NB4 (cell line): ENCODE data around the gene SLC9A8.

Source experiments
- DNase-seq: peaks from one replicate; pipeline ENCODE4 v3.0.0; 2010; ENCODE audit warnings: low read depth
- H3K4me3 ChIP-seq: one replicate; pipeline ENCODE4 v1.5.1; 2011; ENCODE audit warnings: mild to moderate bottlenecking, low read depth, low read length, moderate library complexity
- MYC ChIP-seq: IDR thresholded peaks from 2 replicates; pipeline ENCODE4 v1.6.1; 2011; ENCODE audit warnings: low read depth, low read length
- POLR2A ChIP-seq: IDR thresholded peaks from 2 replicates; pipeline ENCODE4 v1.6.1; 2011; ENCODE audit warnings: mild to moderate bottlenecking; ENCODE audit not compliant: insufficient read length; ENCODE audit errors: extremely low read depth
- TF ChIP-seq, protein P1 (sequence below): IDR thresholded peaks from one replicate; pipeline ENCODE4 v1.5.1; 2012; ENCODE audit warnings: low read depth, low read length
- TF ChIP-seq, protein P2 (sequence below): IDR thresholded peaks from 2 replicates; pipeline ENCODE4 v1.6.1; 2011; ENCODE audit warnings: low read depth, low read length

The SLC9A8 gene

DNA sequence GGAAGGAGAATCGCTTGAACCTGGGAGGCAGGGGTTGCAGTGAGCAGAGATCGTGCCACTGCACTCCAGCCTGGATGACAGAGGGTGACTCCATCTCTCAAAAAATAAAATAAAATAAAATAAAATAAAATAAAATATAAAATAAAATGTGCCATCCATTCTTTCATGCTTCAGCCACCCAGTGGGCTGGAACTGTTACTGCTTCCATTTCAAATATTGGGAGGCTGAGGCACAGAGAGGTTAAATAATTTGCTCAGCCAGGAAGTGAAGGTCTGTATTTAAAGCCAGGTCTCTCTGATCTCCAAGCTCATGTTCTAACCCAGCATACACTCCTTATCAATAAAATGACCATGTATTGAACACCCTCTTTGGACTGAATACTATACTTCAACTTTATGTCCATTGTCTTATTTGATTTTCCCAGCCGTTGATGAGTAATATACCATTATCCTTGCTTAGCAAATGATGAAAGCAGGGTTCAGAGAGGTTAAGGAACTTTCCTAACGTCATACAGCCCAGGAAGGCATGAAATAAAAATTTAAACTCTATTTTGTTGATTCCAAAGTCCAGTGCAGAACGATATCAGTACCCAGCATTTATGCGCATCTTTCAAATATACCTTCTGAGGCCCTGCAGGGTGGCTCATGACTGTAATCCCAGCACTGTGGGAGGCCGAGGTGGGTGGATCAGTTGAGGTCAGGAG lies 25.8 kb upstream of the SLC9A8 start:
- TF ChIP-seq, protein P1, sequence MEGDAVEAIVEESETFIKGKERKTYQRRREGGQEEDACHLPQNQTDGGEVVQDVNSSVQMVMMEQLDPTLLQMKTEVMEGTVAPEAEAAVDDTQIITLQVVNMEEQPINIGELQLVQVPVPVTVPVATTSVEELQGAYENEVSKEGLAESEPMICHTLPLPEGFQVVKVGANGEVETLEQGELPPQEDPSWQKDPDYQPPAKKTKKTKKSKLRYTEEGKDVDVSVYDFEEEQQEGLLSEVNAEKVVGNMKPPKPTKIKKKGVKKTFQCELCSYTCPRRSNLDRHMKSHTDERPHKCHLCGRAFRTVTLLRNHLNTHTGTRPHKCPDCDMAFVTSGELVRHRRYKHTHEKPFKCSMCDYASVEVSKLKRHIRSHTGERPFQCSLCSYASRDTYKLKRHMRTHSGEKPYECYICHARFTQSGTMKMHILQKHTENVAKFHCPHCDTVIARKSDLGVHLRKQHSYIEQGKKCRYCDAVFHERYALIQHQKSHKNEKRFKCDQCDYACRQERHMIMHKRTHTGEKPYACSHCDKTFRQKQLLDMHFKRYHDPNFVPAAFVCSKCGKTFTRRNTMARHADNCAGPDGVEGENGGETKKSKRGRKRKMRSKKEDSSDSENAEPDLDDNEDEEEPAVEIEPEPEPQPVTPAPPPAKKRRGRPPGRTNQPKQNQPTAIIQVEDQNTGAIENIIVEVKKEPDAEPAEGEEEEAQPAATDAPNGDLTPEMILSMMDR = peak; percentile 14
- TF ChIP-seq, protein P2, sequence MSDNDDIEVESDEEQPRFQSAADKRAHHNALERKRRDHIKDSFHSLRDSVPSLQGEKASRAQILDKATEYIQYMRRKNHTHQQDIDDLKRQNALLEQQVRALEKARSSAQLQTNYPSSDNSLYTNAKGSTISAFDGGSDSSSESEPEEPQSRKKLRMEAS = no peak
- DNase-seq = peak; percentile 45
- H3K4me3 ChIP-seq = no peak overlapping the region

DNA sequence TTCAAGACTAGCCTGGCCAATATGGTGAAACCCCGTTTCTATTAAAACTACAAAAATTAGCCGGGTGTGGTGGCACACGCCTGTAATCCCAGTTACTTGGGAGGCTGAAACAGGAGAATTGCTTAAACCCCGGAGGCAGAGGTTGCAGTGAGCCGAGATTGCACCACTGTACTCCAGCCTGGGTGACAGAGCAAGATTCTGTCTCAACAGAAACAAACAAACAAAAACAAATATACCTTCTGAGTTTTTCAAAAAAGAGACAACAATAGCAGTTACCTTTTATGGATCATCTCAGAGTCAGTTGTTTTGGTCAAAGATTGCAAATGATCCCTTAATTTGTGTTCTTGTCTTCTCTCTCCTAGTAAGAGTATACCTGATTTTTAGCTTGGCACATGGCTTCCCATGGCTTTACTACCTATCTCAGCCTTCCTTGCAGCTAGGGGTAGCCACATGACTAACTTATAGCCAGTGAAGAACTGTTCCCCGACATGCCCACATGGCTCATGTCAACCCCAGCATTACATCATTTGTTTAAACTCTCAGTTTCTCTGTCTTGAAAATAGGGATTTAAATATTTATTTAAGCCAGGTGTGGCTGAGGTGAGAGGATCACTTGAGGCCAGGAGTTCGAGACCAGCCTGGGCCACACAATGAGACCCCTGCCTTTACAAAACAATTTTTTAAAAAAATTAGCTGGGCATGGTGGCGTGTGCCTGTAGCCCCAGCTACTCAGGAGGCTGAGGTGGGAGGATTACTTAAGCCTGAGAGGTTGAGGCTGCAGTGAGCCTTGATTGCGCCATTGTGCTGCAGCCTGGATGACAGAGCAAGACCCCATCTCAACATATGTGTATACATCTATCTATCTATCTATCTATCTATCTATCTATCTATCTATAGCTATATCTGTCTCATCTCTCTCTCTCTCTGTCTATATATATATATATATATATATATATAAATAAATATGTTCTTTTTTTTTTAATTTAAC lies 25.0 kb upstream of the SLC9A8 start:
- H3K4me3 ChIP-seq = no peak overlapping the region
- TF ChIP-seq, protein P2 = peak; percentile 25; the same call in 1 of the 2 replicates
- TF ChIP-seq POLR2A = no peak
- DNase-seq = peak; percentile 58

DNA sequence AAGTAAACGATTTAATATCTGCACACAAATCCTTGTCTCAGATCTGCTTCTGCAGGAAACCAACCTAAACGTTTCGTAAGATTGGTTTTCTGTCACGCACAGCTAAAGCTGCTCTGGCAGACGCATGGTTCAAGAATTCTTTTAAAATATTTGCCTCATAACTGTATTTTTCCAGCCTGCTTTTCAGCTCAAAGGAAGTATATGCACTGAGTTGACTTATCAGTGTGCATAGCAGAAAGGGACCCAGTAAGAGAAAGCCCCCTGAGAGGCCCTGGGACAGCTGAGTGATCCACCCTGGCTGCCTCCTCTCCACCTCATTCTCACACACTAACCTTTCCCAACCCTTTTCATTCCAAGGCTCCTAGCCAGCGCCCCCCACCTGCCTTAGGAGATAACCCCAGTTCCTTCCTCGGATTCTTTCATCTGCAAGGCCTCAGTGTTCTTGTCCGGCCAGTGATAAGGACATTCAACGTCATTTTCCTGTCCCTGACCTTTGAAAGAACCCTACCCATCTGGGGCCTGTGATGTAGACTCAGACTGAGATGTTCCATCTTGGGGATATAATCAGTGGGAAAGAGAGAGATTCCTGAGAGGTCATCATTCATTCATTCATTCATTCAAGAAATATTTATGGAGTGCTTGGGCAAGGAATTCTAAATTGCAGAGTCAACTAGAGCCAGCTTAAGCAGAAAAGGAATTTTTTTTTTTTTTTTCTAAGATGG lies 22.4 kb upstream of the SLC9A8 start:
- TF ChIP-seq, protein P2 = peak; percentile 74
- TF ChIP-seq POLR2A (no peak), MYC (peak; percentile 73; the same call in 1 of the 2 replicates)
- TF ChIP-seq, protein P1 = no peak
- DNase-seq = peak; percentile 92
- H3K4me3 ChIP-seq = peak overlapping the region; percentile 6

DNA sequence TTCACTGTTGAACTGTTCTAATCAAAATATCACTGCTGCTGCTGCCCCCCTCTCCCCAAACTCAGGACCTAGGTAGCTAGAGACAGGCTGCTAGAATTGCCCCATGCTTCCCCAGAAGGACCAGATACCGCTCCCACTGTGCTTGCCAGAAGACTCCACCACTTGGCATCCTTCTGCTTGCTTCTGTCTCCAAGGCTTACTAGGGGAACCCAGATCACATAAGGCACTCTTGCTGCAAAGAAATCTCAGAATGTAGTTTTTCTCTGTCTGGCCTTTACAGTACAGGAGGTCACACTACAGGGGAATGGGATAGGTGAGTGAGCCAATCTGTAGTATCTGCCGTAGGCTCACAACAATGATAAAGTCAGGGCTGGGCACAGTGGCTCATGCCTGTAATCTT lies 21.5 kb upstream of the SLC9A8 start:
- TF ChIP-seq, protein P1 = no peak
- TF ChIP-seq, protein P2 = no peak
- no peak for TF ChIP-seq MYC
- TF ChIP-seq POLR2A = no peak
- no peak overlapping the region for H3K4me3 ChIP-seq
- no peak for DNase-seq

DNA sequence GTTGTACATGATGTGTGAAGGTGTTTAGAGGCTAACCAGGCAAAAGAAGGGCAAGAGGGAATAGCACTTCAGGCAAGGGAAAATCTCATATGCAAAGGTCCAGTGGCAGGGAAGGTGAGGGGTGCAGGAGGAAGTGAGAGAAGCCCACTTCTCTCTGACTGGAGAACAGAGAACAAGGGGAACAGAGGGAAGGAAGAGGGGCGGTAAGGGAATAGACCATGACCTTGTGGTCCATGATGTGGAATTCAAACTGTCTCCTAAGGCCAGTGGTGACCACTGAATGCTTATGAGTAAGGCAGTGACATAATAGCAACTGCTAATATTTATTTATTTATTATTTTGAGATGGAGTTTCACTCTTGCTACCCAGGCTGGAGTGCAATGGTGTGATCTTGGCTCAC lies 20.6 kb upstream of the SLC9A8 start:
- peak; percentile 35 for DNase-seq
- TF ChIP-seq, protein P2 = no peak
- TF ChIP-seq, protein P1 = no peak
- no peak for TF ChIP-seq POLR2A
- TF ChIP-seq MYC = no peak
- H3K4me3 ChIP-seq = no peak overlapping the region
